HG03175 (cell line): ENCODE data around the gene NSRP1.
"Not testable (repeated sequence)": the region's sequence is repeated elsewhere in the genome, so short reads cannot be mapped to it uniquely, and the experiment has no call there.

Experiments
- ATAC-seq: cut with Tn5 transposase; IDR thresholded peaks from one replicate; pipeline ENCODE4 v1.9.1; 2021; ENCODE audit warnings: mild to moderate bottlenecking, moderate library complexity; ENCODE audit not compliant: unreplicated experiment

The NSRP1 gene

GRCh38 chr17:30116661-30117551, at the start of gene NSRP1:
NSRP1 (plus strand) TSS chr17:30116816; CDS start chr17:30116844, 28 bp downstream.
- peak; percentile 88 for ATAC-seq

GRCh38 chr17:30068465-30068864, 48.2 kb upstream of the NSRP1 start:
- ATAC-seq: no peak

- ATAC-seq: no peak
Observed at GRCh38 chr17:30074254-30074653, 42.4 kb upstream of the NSRP1 start.

GRCh38 chr17:30074730-30075129, 41.9 kb upstream of the NSRP1 start:
- no peak for ATAC-seq

GRCh38 chr17:30082773-30083172, 33.8 kb upstream of the NSRP1 start:
- ATAC-seq: no peak

GRCh38 chr17:30084788-30085187, 31.8 kb upstream of the NSRP1 start:
- no peak for ATAC-seq

- no peak for ATAC-seq
Observed at GRCh38 chr17:30086896-30087295, 29.7 kb upstream of the NSRP1 start.

- ATAC-seq: not testable (repeated sequence)
Observed at GRCh38 chr17:30087431-30087830, 29.2 kb upstream of the NSRP1 start.

GRCh38 chr17:30091121-30091670, 25.4 kb upstream of the NSRP1 start:
- no peak for ATAC-seq

- ATAC-seq: no peak
Observed at GRCh38 chr17:30091771-30092170, 24.8 kb upstream of the NSRP1 start.

GRCh38 chr17:30092886-30093285, 23.7 kb upstream of the NSRP1 start:
- no peak for ATAC-seq

- no peak for ATAC-seq
Observed at GRCh38 chr17:30093463-30094147, 23.0 kb upstream of the NSRP1 start.

GRCh38 chr17:30095507-30096244, 20.9 kb upstream of the NSRP1 start:
- ATAC-seq: no peak

- ATAC-seq: no peak
Observed at GRCh38 chr17:30101686-30102390, 14.8 kb upstream of the NSRP1 start.

- ATAC-seq: no peak
Observed at GRCh38 chr17:30103921-30104320, 12.7 kb upstream of the NSRP1 start.

GRCh38 chr17:30104575-30105339, 11.9 kb upstream of the NSRP1 start:
- peak; percentile 73 for ATAC-seq

- no peak for ATAC-seq
Observed at GRCh38 chr17:30112794-30113193, 3.8 kb upstream of the NSRP1 start.

- ATAC-seq: no peak
Observed at GRCh38 chr17:30113213-30113612, 3.4 kb upstream of the NSRP1 start.

- peak; percentile 15 for ATAC-seq
Observed at GRCh38 chr17:30116345-30116660, 313 bp upstream of the NSRP1 start.

- ATAC-seq: no peak
Observed at GRCh38 chr17:30117675-30118081, 1.1 kb downstream of the NSRP1 start.
